HG03342 (cell line): ENCODE measurements around the gene TCF12.

Experiments used
- ATAC-seq: cut with Tn5 transposase; IDR thresholded peaks from one replicate; pipeline ENCODE4 v1.9.1; 2021; ENCODE audit warnings: mild to moderate bottlenecking, moderate library complexity; ENCODE audit not compliant: unreplicated experiment

The TCF12 gene

DNA sequence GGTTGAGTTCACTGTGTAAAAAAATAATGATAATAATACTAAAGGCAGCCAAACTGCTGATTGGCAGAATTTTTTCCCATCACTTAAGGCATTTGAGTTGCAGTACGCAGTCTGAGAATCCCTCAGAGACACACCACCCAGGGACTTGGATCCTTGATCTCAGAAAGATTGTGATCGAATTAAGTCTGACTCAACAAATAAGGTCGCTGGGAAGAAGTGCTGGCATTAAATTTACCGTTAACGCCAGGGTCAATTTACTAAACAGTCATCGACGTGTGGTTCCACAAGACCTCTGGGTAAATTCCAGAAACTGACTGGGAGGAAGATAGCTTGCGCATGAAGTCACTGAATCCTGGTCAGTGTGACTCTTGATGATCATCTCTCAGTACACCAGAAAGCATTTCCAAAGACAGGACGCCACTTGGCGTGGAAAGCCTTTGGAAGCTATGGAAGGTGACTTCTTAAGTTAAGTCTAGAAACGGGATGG lies 409.6 kb downstream of the TCF12 start:
- ATAC-seq: no peak

DNA sequence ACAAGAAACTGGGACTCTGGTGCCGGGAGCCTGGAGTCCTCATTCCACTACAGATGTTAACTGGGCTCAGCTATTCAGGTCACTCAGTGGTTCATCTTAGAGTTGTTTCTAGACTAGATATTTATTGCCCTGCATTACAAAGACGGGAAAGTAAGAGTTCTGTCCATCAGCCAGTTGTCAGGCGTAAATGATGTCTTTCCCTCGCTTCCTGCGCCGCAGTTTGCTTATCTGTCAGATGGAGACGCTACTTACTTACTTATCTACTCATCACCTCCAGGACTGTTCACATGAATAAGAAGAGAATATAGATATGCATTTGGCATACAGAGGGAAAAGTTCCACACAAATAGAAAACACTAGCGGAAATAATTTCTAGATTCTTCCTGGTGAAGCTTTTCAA lies 410.0 kb downstream of the TCF12 start:
- no peak for ATAC-seq

DNA sequence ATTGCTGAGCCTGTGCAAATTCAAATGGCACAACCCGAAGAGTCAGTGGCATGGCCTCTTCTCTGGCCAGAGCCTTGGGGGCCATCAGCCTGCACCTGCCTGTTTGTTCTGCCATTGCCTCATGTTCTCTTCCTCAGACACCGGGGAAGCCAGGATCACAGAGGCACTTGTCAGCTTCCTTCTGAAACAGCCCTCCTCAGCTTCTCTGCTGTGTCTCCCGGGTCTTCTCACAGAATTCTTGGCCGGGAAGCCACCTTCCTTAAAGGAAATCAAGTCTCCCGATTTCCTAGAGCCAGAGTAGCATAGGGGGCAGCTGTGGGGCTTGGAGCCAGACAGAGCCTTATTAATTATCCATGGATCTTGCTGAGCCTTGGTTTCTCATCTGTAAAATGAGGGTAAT lies 410.5 kb downstream of the TCF12 start:
- ATAC-seq: no peak

DNA sequence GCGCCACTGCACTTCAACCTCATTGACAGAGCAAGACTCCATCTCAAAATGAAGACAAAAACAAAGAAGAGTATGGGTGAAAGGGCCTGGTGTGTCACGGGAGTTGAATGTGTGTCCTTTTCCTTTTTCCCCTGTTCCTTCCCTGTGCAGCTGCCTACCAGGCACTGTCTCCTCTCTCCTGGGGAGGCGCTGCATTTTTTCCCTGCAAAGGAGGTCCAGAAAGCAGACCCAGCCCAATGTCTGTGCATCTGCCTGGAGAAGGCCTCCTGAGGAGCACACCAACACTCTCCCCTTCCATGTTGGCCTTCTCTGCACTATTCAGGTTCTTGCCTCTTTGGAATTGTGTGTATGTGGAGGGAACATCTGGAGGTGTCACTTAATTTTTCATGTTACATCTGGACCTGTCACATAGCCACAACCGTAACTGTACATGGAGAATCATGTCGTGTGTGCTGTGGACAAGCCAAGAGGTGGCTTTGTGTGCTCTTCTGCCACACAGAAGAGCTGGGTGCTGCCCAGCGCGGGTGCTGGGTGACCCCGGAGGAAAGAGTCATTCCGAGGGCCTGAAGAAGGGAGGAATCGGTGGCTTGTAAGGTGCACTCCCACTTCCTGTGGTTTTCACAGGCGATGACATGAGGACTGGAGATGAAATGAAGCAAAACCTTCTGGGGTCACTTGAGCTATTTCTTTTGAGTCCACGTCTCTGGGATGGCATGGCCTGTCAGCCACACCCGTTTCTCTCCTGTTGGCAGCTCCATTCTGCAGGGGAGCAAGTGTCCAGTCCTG lies 411.3 kb downstream of the TCF12 start:
- no peak for ATAC-seq

DNA sequence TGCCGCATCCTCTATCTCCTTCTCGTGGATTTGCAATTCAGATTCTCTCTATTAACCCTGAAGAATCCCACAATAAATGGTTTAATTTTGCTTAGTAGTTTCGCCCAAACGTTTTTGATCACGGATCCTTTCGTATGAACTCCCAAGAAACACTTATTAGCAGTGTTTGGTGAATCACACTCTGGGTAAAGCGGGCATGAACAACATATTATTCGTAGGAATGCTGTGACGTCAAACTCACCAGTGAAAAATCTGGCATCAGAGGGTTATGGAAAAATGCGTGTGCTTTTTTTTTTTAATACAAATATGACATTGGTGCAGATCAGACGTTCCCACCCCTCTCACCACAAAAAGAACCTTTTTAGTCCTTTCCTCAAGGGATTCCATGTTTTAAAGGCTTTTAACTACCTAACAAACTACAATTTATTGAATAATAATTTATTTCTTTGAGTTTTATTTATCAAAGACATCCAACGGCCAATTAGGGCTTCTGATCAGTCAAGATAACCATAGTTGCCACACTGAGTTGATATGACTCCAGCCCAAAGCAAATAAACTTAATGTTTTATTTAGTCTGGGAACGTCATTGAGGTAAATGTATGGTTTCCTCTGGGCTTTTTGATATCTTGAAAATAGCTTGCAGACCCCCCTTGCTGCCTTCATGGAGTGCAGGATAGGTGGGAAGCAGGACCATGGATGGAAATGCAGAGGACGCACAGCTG lies 412.3 kb downstream of the TCF12 start:
- ATAC-seq: no peak

DNA sequence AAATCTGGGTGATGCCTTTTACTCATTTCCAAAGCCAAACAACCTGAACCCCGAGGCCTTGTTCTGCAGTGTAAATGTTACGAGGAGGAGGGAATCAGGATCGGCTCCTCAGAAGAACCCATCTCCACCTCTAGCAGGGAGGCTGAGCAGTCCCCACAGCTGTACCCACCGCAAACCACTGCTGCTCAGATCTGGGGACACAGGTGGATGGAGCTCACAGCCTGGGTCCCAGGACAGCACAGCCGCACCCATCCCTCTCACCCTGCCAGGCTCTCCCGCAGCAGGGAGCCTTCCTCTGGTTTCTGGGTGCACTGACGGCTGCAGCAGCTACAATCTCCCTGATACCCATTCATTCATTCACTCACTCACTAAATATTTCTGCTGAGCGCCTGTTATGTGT lies 413.9 kb downstream of the TCF12 start:
- no peak for ATAC-seq

DNA sequence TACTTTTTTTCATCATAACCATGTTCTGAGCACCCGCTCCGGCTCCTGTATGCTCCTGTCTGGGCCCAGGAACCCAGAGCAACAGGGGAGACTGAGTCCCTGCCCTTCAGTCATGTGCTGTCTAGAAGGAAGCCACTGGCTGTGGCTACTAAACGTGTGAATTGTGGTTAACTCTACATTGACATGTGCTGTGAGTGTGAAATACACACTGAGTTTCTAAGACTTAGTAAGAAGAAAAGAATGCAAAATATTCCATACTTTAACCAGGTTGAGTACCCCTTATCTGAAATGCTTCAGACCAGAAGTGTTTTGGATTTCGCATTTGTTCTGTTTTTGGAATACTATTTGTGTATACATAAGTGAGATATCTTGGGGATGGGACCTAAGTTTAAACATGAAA lies 415.0 kb downstream of the TCF12 start:
- no peak for ATAC-seq

DNA sequence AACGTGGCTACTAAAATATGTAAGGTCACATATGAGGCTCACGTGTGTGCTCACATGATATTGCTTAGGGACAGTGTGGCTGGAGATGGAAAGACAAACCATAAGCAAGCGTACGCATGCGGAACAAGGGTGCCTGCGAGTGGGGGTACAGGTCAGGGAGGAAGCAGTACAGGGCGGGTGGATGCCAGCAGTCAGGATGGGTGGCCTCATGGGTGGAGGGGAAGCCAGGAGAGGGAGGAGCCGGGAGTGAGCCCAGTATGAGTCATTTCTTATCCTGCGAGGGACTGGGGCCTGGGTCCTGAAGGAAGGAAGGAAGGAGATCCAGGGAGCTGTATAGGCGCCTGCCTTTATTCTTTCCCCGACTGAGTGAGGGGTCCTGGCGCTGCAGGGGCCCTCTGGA lies 415.8 kb downstream of the TCF12 start:
- ATAC-seq: no peak

DNA sequence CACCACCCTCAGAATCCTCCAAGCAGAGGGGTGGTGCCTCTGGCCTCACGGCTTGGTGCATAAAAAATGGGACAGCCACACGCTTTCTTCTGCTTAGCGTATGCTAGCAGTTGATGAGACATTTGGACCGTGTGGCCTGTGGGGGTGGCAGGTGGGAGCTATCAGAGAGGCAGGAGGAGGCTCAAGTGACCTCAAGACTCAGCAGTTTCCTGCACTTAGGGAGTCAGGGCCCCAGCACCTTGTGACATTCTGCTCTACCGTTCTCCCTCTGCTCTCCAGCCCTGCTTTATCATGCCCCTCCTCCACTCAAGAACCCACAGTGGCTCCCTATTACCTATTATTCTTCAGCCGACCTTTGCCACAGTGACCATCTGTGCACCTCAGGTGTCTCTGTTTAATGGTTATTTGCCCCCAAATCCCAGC lies 416.9 kb downstream of the TCF12 start:
- no peak for ATAC-seq

DNA sequence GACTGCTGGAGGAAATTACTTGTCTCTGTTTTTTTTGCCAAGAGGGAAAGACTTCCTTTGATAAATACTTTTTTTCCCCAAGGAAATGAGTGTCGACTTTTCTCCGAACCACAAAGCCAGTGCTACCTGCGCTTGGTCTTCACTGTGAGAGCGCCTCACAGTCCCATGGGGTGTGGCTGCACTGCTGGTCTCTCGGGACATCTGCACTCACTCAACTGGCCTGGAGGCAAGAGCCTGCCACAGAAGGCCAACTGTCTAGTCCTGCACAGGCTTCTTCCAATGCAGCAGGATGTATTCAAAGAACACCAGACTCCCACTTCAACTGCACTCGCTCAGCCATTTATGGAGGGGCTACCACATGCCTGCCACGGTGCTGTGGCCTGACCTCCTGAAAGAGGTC lies 417.3 kb downstream of the TCF12 start:
- ATAC-seq: no peak

DNA sequence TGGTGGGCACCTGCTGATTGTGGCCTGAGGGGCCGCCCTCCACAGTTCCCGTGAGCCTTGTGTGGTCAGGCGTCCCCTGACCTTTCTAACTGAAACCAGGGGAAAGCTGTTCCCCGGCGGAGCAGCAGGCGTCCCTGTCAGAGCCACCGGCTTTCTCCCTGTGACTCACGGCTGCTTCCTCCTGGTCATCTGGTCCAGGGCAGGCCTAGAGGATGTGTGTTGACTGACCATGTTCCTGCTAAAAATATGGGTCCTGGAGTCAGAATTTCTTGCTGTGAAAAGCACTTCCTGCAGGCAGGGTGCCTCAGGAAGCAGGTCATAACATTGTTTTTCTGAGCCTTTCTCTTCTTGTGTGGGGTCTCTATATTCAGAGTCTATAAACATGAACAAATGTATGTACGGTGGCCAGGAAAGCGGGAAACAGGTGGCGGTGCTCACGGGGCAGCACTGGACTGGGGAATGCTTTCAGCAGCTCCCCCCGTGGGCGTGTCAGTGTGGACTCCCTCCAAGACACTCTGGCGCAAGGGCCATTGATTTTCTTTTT lies 419.5 kb downstream of the TCF12 start:
- no peak for ATAC-seq

DNA sequence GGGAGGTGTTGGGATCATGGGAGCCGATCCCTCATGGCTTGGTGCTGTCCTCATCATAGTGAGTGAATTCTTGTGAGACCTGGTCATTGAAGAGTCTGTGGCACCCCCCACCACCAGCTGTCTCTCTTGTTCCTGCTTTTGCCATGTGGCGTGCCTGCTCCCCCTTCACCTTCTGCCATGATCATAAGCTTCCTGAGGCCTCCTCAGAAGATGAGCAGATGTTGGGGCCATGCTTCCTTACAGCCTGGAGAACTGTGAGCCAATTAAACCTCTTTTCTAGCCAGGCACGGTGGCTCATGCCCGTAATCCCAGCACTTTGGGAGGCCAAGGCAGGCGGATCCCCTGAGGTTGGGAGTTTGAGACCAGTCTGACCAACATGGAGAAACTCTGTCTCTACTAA lies 420.9 kb downstream of the TCF12 start:
- no peak for ATAC-seq
